Measurements from ENCODE around the gene AP2A2.

DNA sequence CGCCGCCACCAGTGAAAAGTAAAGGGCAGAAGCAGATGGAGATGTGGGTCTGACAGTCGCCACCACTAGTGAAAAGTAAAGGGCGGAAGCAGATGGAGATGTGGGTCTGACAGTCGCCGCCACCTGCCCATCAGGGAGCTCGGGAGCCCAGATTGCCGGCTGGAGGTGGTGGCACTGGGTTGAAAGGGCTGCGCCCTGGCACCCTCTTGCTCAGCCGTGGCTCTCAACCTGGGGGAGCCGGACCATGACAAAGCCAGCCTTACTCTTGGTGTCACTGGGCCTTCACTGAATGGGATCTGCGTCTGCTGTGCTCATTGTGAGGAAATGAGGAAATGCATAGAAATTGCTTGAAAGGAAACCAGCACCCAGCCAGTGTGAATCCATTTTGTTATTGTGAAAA, 36.3 kb downstream of the AP2A2 start:
- TF ChIP-seq, protein P1, sequence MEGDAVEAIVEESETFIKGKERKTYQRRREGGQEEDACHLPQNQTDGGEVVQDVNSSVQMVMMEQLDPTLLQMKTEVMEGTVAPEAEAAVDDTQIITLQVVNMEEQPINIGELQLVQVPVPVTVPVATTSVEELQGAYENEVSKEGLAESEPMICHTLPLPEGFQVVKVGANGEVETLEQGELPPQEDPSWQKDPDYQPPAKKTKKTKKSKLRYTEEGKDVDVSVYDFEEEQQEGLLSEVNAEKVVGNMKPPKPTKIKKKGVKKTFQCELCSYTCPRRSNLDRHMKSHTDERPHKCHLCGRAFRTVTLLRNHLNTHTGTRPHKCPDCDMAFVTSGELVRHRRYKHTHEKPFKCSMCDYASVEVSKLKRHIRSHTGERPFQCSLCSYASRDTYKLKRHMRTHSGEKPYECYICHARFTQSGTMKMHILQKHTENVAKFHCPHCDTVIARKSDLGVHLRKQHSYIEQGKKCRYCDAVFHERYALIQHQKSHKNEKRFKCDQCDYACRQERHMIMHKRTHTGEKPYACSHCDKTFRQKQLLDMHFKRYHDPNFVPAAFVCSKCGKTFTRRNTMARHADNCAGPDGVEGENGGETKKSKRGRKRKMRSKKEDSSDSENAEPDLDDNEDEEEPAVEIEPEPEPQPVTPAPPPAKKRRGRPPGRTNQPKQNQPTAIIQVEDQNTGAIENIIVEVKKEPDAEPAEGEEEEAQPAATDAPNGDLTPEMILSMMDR (IDR thresholded peaks at IDR 0.05), result no peak
- TF ChIP-seq EP300 (IDR thresholded peaks at IDR 0.05), result no peak
